ENCODE results near the gene IL18R1. TPM values are rescaled to one million over a fixed set of nuclear protein-coding genes. Genes with fewer than 3 reads are reported as not detected.

IL18R1 gene
- total RNA-seq, 1 experiment from 2014 or later: 0.08 TPM

DNA sequence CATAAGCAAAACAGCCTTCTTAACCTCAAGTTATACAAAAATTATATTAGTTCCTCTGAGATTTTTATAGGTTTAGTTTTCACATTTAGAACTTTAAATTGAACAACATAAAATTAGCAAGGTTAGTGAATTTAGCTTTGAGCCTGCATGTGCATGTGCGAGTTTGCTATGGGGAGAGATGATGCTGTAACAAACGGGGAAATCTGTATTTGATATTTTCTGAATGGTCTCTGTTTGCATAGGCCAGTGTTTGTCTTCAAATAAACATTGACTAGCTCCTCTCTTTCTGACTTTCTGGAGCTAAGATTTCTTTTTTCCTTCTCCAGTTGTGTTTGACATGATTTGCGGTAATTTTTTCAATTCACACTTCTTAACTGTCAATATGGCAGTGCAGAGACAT is 36.5 kb downstream of the IL18R1 start:
- Histone ChIP-seq H3K9me3 (ENCODE audit: control insufficient read depth, insufficient read depth, low read depth, low read length) (no peaks in the 10 kb centered on the region), H3K27ac (ENCODE audit: low read length) (no peak overlapping the region), H3K36me3 (ENCODE audit: control insufficient read depth, insufficient read depth, low read length) (no peaks in the 10 kb centered on the region; the same call in 1 of the 2 replicates), H3K4me1 (ENCODE audit: control insufficient read depth, insufficient read depth, low read length) (no peaks in the 10 kb centered on the region), H3K27me3 (ENCODE audit: control insufficient read depth, insufficient read depth, low read length) (no peaks in the 10 kb centered on the region; the same call in none of the 2 replicates), H3K4me3 (ENCODE audit: low read depth in 2 of 2, low read length in 2 of 2) (no peak overlapping the region)
- TF ChIP-seq, protein P1, sequence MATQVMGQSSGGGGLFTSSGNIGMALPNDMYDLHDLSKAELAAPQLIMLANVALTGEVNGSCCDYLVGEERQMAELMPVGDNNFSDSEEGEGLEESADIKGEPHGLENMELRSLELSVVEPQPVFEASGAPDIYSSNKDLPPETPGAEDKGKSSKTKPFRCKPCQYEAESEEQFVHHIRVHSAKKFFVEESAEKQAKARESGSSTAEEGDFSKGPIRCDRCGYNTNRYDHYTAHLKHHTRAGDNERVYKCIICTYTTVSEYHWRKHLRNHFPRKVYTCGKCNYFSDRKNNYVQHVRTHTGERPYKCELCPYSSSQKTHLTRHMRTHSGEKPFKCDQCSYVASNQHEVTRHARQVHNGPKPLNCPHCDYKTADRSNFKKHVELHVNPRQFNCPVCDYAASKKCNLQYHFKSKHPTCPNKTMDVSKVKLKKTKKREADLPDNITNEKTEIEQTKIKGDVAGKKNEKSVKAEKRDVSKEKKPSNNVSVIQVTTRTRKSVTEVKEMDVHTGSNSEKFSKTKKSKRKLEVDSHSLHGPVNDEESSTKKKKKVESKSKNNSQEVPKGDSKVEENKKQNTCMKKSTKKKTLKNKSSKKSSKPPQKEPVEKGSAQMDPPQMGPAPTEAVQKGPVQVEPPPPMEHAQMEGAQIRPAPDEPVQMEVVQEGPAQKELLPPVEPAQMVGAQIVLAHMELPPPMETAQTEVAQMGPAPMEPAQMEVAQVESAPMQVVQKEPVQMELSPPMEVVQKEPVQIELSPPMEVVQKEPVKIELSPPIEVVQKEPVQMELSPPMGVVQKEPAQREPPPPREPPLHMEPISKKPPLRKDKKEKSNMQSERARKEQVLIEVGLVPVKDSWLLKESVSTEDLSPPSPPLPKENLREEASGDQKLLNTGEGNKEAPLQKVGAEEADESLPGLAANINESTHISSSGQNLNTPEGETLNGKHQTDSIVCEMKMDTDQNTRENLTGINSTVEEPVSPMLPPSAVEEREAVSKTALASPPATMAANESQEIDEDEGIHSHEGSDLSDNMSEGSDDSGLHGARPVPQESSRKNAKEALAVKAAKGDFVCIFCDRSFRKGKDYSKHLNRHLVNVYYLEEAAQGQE (IDR thresholded peaks at IDR 0.05; ENCODE audit: insufficient read depth in 1 of 2, low read depth in 2 of 2, low read length in 1 of 2): no peak
- TF ChIP-seq, protein P2, sequence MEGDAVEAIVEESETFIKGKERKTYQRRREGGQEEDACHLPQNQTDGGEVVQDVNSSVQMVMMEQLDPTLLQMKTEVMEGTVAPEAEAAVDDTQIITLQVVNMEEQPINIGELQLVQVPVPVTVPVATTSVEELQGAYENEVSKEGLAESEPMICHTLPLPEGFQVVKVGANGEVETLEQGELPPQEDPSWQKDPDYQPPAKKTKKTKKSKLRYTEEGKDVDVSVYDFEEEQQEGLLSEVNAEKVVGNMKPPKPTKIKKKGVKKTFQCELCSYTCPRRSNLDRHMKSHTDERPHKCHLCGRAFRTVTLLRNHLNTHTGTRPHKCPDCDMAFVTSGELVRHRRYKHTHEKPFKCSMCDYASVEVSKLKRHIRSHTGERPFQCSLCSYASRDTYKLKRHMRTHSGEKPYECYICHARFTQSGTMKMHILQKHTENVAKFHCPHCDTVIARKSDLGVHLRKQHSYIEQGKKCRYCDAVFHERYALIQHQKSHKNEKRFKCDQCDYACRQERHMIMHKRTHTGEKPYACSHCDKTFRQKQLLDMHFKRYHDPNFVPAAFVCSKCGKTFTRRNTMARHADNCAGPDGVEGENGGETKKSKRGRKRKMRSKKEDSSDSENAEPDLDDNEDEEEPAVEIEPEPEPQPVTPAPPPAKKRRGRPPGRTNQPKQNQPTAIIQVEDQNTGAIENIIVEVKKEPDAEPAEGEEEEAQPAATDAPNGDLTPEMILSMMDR (IDR thresholded peaks at IDR 0.05): no peak
- TF ChIP-seq POLR2AphosphoS5 (IDR thresholded peaks at IDR 0.05; ENCODE audit: low read depth, low read length) (no peak), SIN3A (IDR thresholded peaks at IDR 0.05; ENCODE audit: borderline replicate concordance, insufficient read depth, low read depth, low read length) (no peak), TCF7L2 (IDR thresholded peaks at IDR 0.05; ENCODE audit: low read depth, low read length) (no peak)
- BruUV-seq (replicated peaks): no TSS peak
- intact Hi-C loops (cut with micrococcal nuclease; ENCODE audit: unreplicated experiment) (no loop called here), in situ Hi-C loops (cut with HindIII; ENCODE audit: low pct_unique_long_range_greater_than_20kb, low sequenced_read_pairs) (no loop called here)
- ChIA-PET CTCF (no interaction called here), POLR2A (no interaction called here)
- DNase-seq (ENCODE audit: low read depth, low spot score) (no peak), ATAC-seq (no peak)

DNA sequence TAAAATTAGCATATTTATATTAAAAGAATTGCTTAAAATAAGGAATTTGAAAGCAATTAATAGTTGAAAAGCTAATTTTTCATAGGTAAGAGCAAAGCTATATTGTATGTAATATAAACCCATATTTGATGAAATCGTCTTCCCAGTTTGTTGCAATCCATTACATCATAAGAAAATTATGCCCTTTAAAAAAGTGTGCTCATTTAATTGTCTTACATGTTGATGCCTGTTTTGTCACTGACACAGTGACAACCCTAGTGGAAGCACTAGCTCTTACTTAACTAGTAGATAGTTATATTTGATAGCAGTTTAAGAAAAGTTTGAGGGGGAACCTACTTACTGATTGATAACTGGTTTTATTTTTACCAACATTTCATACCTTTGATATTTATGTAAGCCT is 37.3 kb downstream of the IL18R1 start:
- Histone ChIP-seq H3K4me1 (ENCODE audit: control insufficient read depth, insufficient read depth, low read length) (no peaks in the 10 kb centered on the region), H3K36me3 (ENCODE audit: control insufficient read depth, insufficient read depth, low read length) (no peaks in the 10 kb centered on the region; the same call in 1 of the 2 replicates), H3K27me3 (ENCODE audit: control insufficient read depth, insufficient read depth, low read length) (no peaks in the 10 kb centered on the region; the same call in none of the 2 replicates), H3K27ac (ENCODE audit: low read length) (no peak overlapping the region), H3K9me3 (ENCODE audit: control insufficient read depth, insufficient read depth, low read depth, low read length) (no peaks in the 10 kb centered on the region), H3K4me3 (ENCODE audit: low read depth in 2 of 2, low read length in 2 of 2) (no peak overlapping the region)
- TF ChIP-seq, protein P2 (IDR thresholded peaks at IDR 0.05): no peak
- TF ChIP-seq SIN3A (IDR thresholded peaks at IDR 0.05; ENCODE audit: borderline replicate concordance, insufficient read depth, low read depth, low read length) (no peak), POLR2AphosphoS5 (IDR thresholded peaks at IDR 0.05; ENCODE audit: low read depth, low read length) (no peak), TCF7L2 (IDR thresholded peaks at IDR 0.05; ENCODE audit: low read depth, low read length) (no peak)
- TF ChIP-seq, protein P1 (IDR thresholded peaks at IDR 0.05; ENCODE audit: insufficient read depth in 1 of 2, low read depth in 2 of 2, low read length in 1 of 2): no peak
- intact Hi-C loops (cut with micrococcal nuclease; ENCODE audit: unreplicated experiment) (no loop called here), in situ Hi-C loops (cut with HindIII; ENCODE audit: low pct_unique_long_range_greater_than_20kb, low sequenced_read_pairs) (no loop called here)
- ATAC-seq (no peak), DNase-seq (ENCODE audit: low read depth, low spot score) (no peak)
- CTCF ChIA-PET: no interaction called here
- BruUV-seq (replicated peaks): no TSS peak
- POLR2A ChIA-PET: no interaction called here
